ENCODE results near the gene ERGIC1.

Gene ERGIC1

GRCh38 chr5:172919525-172920446, 85.7 kb downstream of the ERGIC1 start:
- peaks cover 8% of the 10 kb centered on the region; the same call in 1 of the 2 replicates for H3K36me3 ChIP-seq (ENCODE audit: control insufficient read depth, low read length)
- H3K9me2 ChIP-seq (replicated peaks; ENCODE audit: control insufficient read depth, low read length), result no peaks in the 10 kb centered on the region
- H3K4me3 ChIP-seq (ENCODE audit: low read length), result no peak overlapping the region
- H3F3A ChIP-seq (ENCODE audit: control insufficient read depth, insufficient read depth), result no peaks in the 10 kb centered on the region
- no peaks in the 10 kb centered on the region for H3K9me3 ChIP-seq (ENCODE audit: control insufficient read depth, insufficient read depth, low read length)
- H3K27me3 ChIP-seq (ENCODE audit: control insufficient read depth, low read length), result no peaks in the 10 kb centered on the region
- H4K20me1 ChIP-seq (ENCODE audit: control insufficient read depth, insufficient read depth, low read depth, low read length), result no peaks in the 10 kb centered on the region
- H3K4me2 ChIP-seq (ENCODE audit: low read length), result no peak overlapping the region
- TF ChIP-seq CTCF (IDR thresholded peaks at IDR 0.05; ENCODE audit: low read depth, low read length, poor library complexity, severe bottlenecking), result no peak
- no peak for TF ChIP-seq EZH2phosphoT487 (IDR thresholded peaks at IDR 0.05; ENCODE audit: borderline replicate concordance, low read length)
- no peak overlapping the region for H3K27ac ChIP-seq (ENCODE audit: low read depth, low read length)
- H3K79me2 ChIP-seq (ENCODE audit: control insufficient read depth, low read length), result no peaks in the 10 kb centered on the region
- H3K4me1 ChIP-seq (ENCODE audit: control insufficient read depth, low read length), result no peaks in the 10 kb centered on the region

GRCh38 chr5:172920447-172920849, 86.4 kb downstream of the ERGIC1 start:
- Histone ChIP-seq H3K4me2 (ENCODE audit: low read length) (no peak overlapping the region), H3K79me2 (ENCODE audit: control insufficient read depth, low read length) (no peaks in the 10 kb centered on the region), H3K9me3 (ENCODE audit: control insufficient read depth, insufficient read depth, low read length) (no peaks in the 10 kb centered on the region), H3K4me1 (ENCODE audit: control insufficient read depth, low read length) (no peaks in the 10 kb centered on the region), H3K27ac (ENCODE audit: low read depth, low read length) (no peak overlapping the region), H3K36me3 (ENCODE audit: control insufficient read depth, low read length) (peaks cover 5% of the 10 kb centered on the region; the same call in 1 of the 2 replicates), H3F3A (ENCODE audit: control insufficient read depth, insufficient read depth) (no peaks in the 10 kb centered on the region), H4K20me1 (ENCODE audit: control insufficient read depth, insufficient read depth, low read depth, low read length) (no peaks in the 10 kb centered on the region), H3K9me2 (replicated peaks; ENCODE audit: control insufficient read depth, low read length) (no peaks in the 10 kb centered on the region), H3K27me3 (ENCODE audit: control insufficient read depth, low read length) (no peaks in the 10 kb centered on the region), H3K4me3 (ENCODE audit: low read length) (no peak overlapping the region)
- no peak for TF ChIP-seq EZH2phosphoT487 (IDR thresholded peaks at IDR 0.05; ENCODE audit: borderline replicate concordance, low read length)
- TF ChIP-seq CTCF (IDR thresholded peaks at IDR 0.05; ENCODE audit: low read depth, low read length, poor library complexity, severe bottlenecking), result no peak

GRCh38 chr5:172920995-172921394, 86.9 kb downstream of the ERGIC1 start:
- no peaks in the 10 kb centered on the region for H3K9me3 ChIP-seq (ENCODE audit: control insufficient read depth, insufficient read depth, low read length)
- H3K27me3 ChIP-seq (ENCODE audit: control insufficient read depth, low read length), result no peaks in the 10 kb centered on the region
- no peak for TF ChIP-seq EZH2phosphoT487 (IDR thresholded peaks at IDR 0.05; ENCODE audit: borderline replicate concordance, low read length)
- TF ChIP-seq CTCF (IDR thresholded peaks at IDR 0.05; ENCODE audit: low read depth, low read length, poor library complexity, severe bottlenecking), result no peak
- no peaks in the 10 kb centered on the region for H3K9me2 ChIP-seq (replicated peaks; ENCODE audit: control insufficient read depth, low read length)
- H3K27ac ChIP-seq (ENCODE audit: low read depth, low read length), result no peak overlapping the region
- no peaks in the 10 kb centered on the region for H3F3A ChIP-seq (ENCODE audit: control insufficient read depth, insufficient read depth)
- no peaks in the 10 kb centered on the region for H3K4me1 ChIP-seq (ENCODE audit: control insufficient read depth, low read length)
- H4K20me1 ChIP-seq (ENCODE audit: control insufficient read depth, insufficient read depth, low read depth, low read length), result no peaks in the 10 kb centered on the region
- H3K4me3 ChIP-seq (ENCODE audit: low read length), result no peak overlapping the region
- no peaks in the 10 kb centered on the region for H3K36me3 ChIP-seq (ENCODE audit: control insufficient read depth, low read length)
- H3K79me2 ChIP-seq (ENCODE audit: control insufficient read depth, low read length), result no peaks in the 10 kb centered on the region
- no peak overlapping the region for H3K4me2 ChIP-seq (ENCODE audit: low read length)
